ENCODE measurements around the gene ADPRM.

- TF ChIP-seq CTCF (IDR thresholded peaks at IDR 0.05 in 4 of 5, conservative IDR thresholded peaks at IDR 0.05 in 1 of 5) = no peak
- TF ChIP-seq POLR2A (IDR thresholded peaks at IDR 0.05) = peak; percentile 32 to 37
Observed at GRCh38 chr17:10698096-10698818, 863 bp downstream of the ADPRM start.

Data from gastrocnemius medialis (tissue), 4 donors.